VCaP (cell line): Measurements from ENCODE around the gene NOS2.
A peak's percentile ranks its signal among the peaks of the same experiment; 100 is the strongest.

Source experiments
- H3K27ac ChIP-seq: fragments of 450-650 bp; 2 replicates; pipeline ENCODE4 v1.5.1; 2017
- TF ChIP-seq, protein P1 (sequence below): fragments of 450-650 bp; conservative IDR thresholded peaks from 2 replicates; pipeline ENCODE4 v1.5.1; 2017; ENCODE audit warnings: mild to moderate bottlenecking, moderate library complexity

NOS2 gene

DNA sequence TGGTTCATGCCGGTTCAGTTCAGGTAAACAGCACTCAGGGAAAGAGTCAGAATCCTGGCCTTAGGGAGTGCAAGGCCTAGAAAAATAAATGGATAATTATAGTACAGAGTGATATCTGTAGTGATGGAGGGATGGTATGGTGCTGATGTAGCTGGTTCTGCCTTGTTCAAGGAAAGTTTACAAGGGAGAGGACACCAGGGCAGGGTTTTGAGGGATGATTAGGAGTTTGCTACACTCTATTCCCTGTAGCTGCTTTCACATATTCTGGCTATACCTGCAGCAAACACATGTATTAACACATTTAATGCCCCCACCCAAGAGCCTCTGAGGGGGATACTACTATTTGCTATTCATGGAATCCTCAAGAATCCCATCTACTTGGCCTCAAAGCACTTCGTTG is 1.7 kb upstream of the NOS2 start:
- TF ChIP-seq, protein P1, sequence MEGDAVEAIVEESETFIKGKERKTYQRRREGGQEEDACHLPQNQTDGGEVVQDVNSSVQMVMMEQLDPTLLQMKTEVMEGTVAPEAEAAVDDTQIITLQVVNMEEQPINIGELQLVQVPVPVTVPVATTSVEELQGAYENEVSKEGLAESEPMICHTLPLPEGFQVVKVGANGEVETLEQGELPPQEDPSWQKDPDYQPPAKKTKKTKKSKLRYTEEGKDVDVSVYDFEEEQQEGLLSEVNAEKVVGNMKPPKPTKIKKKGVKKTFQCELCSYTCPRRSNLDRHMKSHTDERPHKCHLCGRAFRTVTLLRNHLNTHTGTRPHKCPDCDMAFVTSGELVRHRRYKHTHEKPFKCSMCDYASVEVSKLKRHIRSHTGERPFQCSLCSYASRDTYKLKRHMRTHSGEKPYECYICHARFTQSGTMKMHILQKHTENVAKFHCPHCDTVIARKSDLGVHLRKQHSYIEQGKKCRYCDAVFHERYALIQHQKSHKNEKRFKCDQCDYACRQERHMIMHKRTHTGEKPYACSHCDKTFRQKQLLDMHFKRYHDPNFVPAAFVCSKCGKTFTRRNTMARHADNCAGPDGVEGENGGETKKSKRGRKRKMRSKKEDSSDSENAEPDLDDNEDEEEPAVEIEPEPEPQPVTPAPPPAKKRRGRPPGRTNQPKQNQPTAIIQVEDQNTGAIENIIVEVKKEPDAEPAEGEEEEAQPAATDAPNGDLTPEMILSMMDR: no peak
- H3K27ac ChIP-seq: no peak overlapping the region

GRCh38 chr17:27798376-27798775 is 2.0 kb downstream of the NOS2 start:
- TF ChIP-seq, protein P1: no peak
- H3K27ac ChIP-seq: no peak overlapping the region

- TF ChIP-seq, protein P1: peak; percentile 27; the same call in 1 of the 2 replicates
Observed at GRCh38 chr17:27797390-27798091, 2.8 kb downstream of the NOS2 start.

DNA sequence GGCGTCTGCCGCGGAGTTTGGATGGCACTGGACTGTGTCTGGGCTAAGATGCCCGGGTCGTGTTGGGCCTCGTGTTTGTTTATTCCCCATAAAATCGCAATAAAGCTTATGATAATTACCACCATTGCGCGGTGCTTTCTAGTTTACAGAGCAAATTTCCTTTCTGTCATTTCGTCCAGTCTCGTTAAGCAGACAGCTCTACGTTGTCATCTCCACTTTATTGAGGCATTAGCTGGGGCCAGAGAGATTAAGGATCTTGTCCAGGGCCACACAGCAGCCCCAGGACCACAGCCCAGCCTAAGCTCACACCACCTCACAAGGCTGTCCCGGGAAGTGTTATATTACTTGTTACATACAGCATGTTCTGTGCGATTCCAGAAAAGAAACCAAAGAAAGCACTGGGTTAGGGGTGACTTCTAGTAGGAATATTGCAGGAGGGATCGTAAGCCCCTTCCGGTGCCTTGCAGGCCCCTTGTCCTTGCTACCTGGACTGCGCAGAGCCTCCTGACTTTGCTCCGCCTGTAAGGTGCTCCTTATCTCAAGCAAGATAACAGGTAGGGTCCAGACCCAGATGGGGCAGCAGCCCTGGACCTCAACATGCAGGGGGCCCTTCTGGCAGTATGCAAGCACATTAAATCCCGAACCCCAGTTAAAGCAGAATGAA is 6.3 kb downstream of the NOS2 start:
- H3K27ac ChIP-seq: no peak overlapping the region
- TF ChIP-seq, protein P1: no peak

More at GRCh38 chr17:27797390-27798091, 2.8 kb downstream of the NOS2 start:
- H3K27ac ChIP-seq: no peak overlapping the region

- TF ChIP-seq, protein P1: no peak
- no peak overlapping the region for H3K27ac ChIP-seq
Observed at GRCh38 chr17:27793168-27793905, 7.0 kb downstream of the NOS2 start.

DNA sequence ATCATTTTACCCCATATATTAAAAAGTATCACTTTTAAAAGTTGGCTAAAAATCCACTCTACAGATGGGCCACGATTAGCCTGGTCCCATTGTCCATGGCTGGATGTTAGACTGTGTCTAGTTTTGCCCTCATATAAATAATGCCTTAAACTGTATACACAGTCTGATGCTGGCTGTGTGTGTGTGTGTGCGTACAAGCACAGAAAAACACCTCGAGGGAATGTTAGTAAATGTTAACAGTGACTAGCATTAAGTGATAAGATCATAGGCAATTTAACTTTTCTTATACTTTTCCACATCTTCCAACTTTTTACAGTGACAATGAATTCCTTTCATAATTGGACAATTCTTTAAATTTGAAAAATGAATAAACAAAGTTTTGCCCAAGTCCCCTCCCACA is 8.2 kb downstream of the NOS2 start:
- TF ChIP-seq, protein P1: no peak

GRCh38 chr17:27788919-27789318 is 11.4 kb downstream of the NOS2 start:
- no peak overlapping the region for H3K27ac ChIP-seq
- TF ChIP-seq, protein P1: no peak

More for the DNA sequence above, 8.2 kb downstream of the NOS2 start:
- no peak overlapping the region for H3K27ac ChIP-seq
